ENCODE data around the gene RPL26.
A peak's percentile ranks its signal among the peaks of the same experiment; 100 is the strongest.

The RPL26 gene

DNA sequence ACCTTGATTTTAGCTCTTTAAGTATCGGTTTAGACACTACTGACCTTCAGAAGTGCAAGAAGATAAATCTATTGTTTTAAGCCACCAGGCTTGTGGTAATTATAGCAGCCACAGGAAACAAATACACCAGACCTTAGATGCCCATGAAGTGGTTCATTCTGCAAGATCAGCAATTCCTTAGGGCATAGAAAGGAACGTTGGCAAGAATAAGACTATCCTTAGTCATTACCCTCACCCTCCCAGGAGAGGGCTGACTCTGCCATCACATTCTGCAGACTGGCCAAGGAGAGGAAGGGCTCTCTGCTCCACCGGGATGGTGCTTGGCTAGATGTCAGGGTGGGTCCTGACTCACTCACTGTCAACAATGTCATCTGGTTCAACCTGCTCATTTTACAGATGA is 38.6 kb upstream of the RPL26 start:
- TF ChIP-seq TAF1 (IDR thresholded peaks at IDR 0.05; ENCODE audit: borderline replicate concordance, insufficient read depth, low read length) (no peak), REST (IDR thresholded peaks at IDR 0.05; ENCODE audit: insufficient read depth in 1 of 2, low read depth in 2 of 2, low read length in 2 of 2) (no peak), SIN3A (IDR thresholded peaks at IDR 0.05; ENCODE audit: borderline replicate concordance, insufficient read depth, low read length) (no peak), POLR2AphosphoS5 (IDR thresholded peaks at IDR 0.05; ENCODE audit: low read depth, low read length) (no peak), FOXP2 (optimal IDR thresholded peaks at IDR 0.05; ENCODE audit: borderline replicate concordance, extremely low read depth, extremely low read length, insufficient read depth) (no peak)

DNA sequence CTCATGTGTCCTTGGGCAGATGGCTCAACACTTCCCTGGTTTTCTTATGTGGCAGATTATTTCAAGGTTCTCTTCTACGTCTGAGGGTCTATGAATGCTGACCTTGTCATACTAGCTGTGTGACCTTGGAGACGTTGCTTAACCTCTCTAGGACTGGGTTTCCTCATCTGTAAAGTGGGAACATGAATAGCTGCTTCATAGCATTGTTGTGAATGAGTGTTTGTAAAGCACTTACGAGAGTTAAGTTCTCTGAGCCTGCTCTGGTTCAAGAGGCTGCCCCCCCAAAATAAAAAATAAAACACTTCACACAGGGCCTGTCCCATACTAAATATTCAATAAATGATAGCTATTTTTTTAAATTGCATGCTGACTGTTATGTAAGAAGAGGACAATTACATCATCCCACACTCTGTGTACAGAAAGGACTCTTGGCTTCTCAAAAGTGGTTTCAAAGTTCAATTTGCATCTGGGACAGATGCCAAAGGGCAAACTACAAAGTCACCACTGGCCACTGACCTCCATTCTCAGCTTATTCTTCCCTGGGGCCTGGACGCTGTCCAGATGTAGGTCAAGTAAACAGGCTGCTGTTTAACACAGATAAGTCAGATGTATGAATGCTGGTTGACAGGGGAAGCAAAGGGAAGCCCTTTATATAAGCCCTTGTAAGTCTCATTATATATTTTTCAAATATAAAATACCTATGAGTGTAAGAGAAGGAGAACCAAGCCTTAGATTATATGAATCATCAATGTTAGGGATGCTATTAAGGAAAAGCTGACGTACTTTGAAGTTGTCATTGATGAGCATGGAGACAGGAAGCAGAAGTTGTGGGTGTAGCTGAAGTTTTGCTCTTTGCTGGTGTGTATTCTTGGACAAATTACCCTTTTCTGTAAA is 37.3 kb upstream of the RPL26 start:
- no peak for TF ChIP-seq REST (IDR thresholded peaks at IDR 0.05; ENCODE audit: insufficient read depth in 1 of 2, low read depth in 2 of 2, low read length in 2 of 2)
- TF ChIP-seq SIN3A (IDR thresholded peaks at IDR 0.05; ENCODE audit: borderline replicate concordance, insufficient read depth, low read length), result no peak
- TF ChIP-seq POLR2AphosphoS5 (IDR thresholded peaks at IDR 0.05; ENCODE audit: low read depth, low read length), result no peak
- peak; percentile 82 for TF ChIP-seq FOXP2 (optimal IDR thresholded peaks at IDR 0.05; ENCODE audit: borderline replicate concordance, extremely low read depth, extremely low read length, insufficient read depth)
- no peak for TF ChIP-seq TAF1 (IDR thresholded peaks at IDR 0.05; ENCODE audit: borderline replicate concordance, insufficient read depth, low read length)

DNA sequence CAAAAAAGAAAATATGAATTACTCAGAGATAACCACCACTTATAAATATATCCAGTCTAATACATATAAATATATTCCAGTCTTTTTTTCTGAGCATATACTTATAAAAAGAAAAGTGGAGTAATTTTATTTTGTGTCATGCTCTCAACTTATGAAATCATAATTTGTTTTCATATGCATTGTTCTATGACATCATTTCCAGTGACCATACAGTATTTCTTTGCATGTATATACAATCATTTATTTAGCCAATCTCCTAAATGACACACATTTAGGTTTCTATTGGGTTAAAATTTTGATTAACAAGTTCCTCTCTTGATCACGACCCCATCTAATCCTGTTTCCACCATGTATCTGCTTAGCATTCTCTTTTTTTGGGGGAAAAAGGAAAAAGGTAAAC is 36.3 kb upstream of the RPL26 start:
- no peak for TF ChIP-seq REST (IDR thresholded peaks at IDR 0.05; ENCODE audit: insufficient read depth in 1 of 2, low read depth in 2 of 2, low read length in 2 of 2)
- TF ChIP-seq FOXP2 (optimal IDR thresholded peaks at IDR 0.05; ENCODE audit: borderline replicate concordance, extremely low read depth, extremely low read length, insufficient read depth), result no peak
- no peak for TF ChIP-seq TAF1 (IDR thresholded peaks at IDR 0.05; ENCODE audit: borderline replicate concordance, insufficient read depth, low read length)
- no peak for TF ChIP-seq SIN3A (IDR thresholded peaks at IDR 0.05; ENCODE audit: borderline replicate concordance, insufficient read depth, low read length)
- TF ChIP-seq POLR2AphosphoS5 (IDR thresholded peaks at IDR 0.05; ENCODE audit: low read depth, low read length), result no peak

DNA sequence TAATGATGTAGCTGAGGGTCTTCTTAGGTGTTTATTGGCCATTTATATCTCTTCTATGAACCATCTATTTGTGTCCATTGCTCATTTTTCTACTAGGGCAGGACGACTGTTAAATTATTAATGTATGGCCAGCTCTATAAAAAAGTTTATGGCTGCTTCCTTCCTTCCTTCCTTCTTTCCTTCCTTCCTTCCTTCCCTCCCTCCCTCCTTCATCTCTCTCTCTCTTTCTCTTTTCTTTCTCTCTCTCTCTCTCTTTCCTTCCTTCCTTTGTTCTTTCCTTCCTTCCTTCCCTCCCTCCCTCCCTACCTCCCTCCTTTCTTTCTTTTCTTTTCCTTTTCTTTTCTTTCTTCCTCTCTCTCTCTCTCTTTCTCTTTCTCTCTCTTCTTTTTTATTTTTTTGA is 35.5 kb upstream of the RPL26 start:
- TF ChIP-seq TAF1 (IDR thresholded peaks at IDR 0.05; ENCODE audit: borderline replicate concordance, insufficient read depth, low read length), result no peak
- no peak for TF ChIP-seq SIN3A (IDR thresholded peaks at IDR 0.05; ENCODE audit: borderline replicate concordance, insufficient read depth, low read length)
- no peak for TF ChIP-seq FOXP2 (optimal IDR thresholded peaks at IDR 0.05; ENCODE audit: borderline replicate concordance, extremely low read depth, extremely low read length, insufficient read depth)
- TF ChIP-seq REST (IDR thresholded peaks at IDR 0.05; ENCODE audit: insufficient read depth in 1 of 2, low read depth in 2 of 2, low read length in 2 of 2), result no peak
- TF ChIP-seq POLR2AphosphoS5 (IDR thresholded peaks at IDR 0.05; ENCODE audit: low read depth, low read length), result no peak

All from PFSK-1 (cell line).